Measurements from ENCODE around the gene PBX1.

DNA sequence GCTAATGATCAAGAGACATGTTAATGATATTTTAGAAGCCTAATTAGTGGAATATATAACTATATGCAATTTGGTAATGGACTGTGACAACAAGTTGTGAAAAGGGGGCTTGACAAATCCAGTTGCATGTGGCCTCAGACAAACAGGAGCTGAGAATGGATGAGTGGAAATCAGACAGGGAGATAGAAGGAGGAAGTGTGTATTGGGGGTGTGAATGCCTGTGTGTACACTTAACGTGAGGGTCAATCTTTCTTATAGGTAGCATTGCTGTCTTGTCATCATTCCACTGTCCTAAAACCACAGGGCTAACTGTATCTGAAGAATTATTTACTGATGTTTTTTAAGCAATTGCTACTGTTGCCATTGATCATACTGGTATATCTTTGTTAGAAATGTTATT lies 64.8 kb downstream of the PBX1 start:
- no peak for TF ChIP-seq POLR2A (IDR thresholded peaks at IDR 0.05)
- TF ChIP-seq, protein P1, sequence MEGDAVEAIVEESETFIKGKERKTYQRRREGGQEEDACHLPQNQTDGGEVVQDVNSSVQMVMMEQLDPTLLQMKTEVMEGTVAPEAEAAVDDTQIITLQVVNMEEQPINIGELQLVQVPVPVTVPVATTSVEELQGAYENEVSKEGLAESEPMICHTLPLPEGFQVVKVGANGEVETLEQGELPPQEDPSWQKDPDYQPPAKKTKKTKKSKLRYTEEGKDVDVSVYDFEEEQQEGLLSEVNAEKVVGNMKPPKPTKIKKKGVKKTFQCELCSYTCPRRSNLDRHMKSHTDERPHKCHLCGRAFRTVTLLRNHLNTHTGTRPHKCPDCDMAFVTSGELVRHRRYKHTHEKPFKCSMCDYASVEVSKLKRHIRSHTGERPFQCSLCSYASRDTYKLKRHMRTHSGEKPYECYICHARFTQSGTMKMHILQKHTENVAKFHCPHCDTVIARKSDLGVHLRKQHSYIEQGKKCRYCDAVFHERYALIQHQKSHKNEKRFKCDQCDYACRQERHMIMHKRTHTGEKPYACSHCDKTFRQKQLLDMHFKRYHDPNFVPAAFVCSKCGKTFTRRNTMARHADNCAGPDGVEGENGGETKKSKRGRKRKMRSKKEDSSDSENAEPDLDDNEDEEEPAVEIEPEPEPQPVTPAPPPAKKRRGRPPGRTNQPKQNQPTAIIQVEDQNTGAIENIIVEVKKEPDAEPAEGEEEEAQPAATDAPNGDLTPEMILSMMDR (IDR thresholded peaks at IDR 0.05), result no peak

Measured in right lobe of liver (tissue), 4 donors.